Transverse colon (tissue), 4 donors: ENCODE data around the gene GAMT. TPM values are rescaled to one million over a fixed set of nuclear protein-coding genes. Genes with fewer than 3 reads are reported as not detected.

ENCODE experiments used
- DNase-seq: peaks from one replicate; pipeline ENCODE4 v3.0.0-alpha.2; 2019
- H3K27ac ChIP-seq, 4 donors: fragments of 200-600 bp; sonication (generic); 2 replicates each; pipeline ENCODE4 v1.5.1; 2016 to 2018; ENCODE audit warnings: inconsistent platforms in 4 of 4
- H3K27me3 ChIP-seq: fragments of 200-600 bp; sonication (generic); 2 replicates; pipeline ENCODE4 v1.5.1; 2017; ENCODE audit warnings: inconsistent platforms
- H3K36me3 ChIP-seq, 4 donors: fragments of 200-600 bp; sonication (generic); 2 replicates each; pipeline ENCODE4 v1.5.1; 2017 to 2019; ENCODE audit warnings: inconsistent platforms in 4 of 4
- H3K4me1 ChIP-seq, 4 donors: fragments of 200-600 bp; sonication (generic); 2 replicates each; pipeline ENCODE4 v1.5.1; 2017 to 2020; ENCODE audit warnings: inconsistent platforms in 4 of 4
- H3K4me3 ChIP-seq, 4 donors: fragments of 200-600 bp; sonication (generic); 1 replicate in 1 of 4; 2 replicates in 3 of 4; pipeline versions ENCODE4 v1.5.1 to v1.6.1; 2017 to 2019; ENCODE audit warnings: inconsistent platforms in 4 of 4
- H3K9me3 ChIP-seq, 2 donors: fragments of 200-600 bp; sonication (generic); 2 replicates each; pipeline ENCODE4 v1.5.1; 2017 to 2019; ENCODE audit warnings: inconsistent platforms in 2 of 2
- EP300 ChIP-seq: sonication (generic); formaldehyde crosslinking; IDR thresholded peaks from one replicate; pipeline ENCODE4 v1.6.1; 2017; ENCODE audit warnings: antibody characterized with exemption, low read depth
- POLR2A ChIP-seq: fragments of 450-650 bp; IDR thresholded peaks from one replicate; pipeline ENCODE4 v1.6.1; 2016; ENCODE audit warnings: antibody characterized with exemption, mild to moderate bottlenecking, moderate library complexity
- POLR2AphosphoS5 ChIP-seq, 3 donors: sonication (generic); formaldehyde crosslinking; IDR thresholded peaks; one replicate each; pipeline ENCODE4 v1.6.1; 2016; ENCODE audit warnings: antibody characterized with exemption in 3 of 3
- WGBS, 2 donors: methylation state at CpG; one replicate each; pipeline ENCODE4 v1.1.5; 2018; ENCODE audit warnings: low coverage in 1 of 2; 5-methylcytosine and 5-hydroxymethylcytosine counted together
- in situ Hi-C, 4 donors: fragments of 200-750 bp; cut with MboI; loops; one replicate each; pipeline versions ENCODE4 v1.15.0 to v1.15.1; 2017; ENCODE audit warnings: low sequenced_read_pairs in 3 of 4, low pct_ligation_motif_present in 1 of 4, low pct_unique_long_range_greater_than_20kb in 1 of 4
- intact Hi-C: fragments of 100-400 bp; cut with DNase I; formaldehyde crosslinking; loops from one replicate; pipeline ENCODE4 v1.15.1; 2023; ENCODE audit warnings: low total_unique reads
- total RNA-seq, 4 donors: library from RNA; depleted of rRNA; stranded (reverse); fragments of >200 nt; gene quantifications; one replicate each; pipeline ENCODE4 v1.1.0, GENCODE V29; 2016
- TF ChIP-seq, protein P1 (sequence below), 5 experiments: fragments of 200-600 bp in 3 of 5; fragments of 450-650 bp in 2 of 5; sonication (generic) in 3 of 5; IDR thresholded peaks; 1 replicate in 2 of 5; 2 replicates in 3 of 5; pipeline ENCODE4 v1.5.1; 2016 to 2017; ENCODE audit warnings: antibody characterized with exemption in 5 of 5, inconsistent platforms in 3 of 5, mild to moderate bottlenecking in 2 of 5, moderate library complexity in 1 of 5

The GAMT gene
- total RNA-seq, 4 donors from 2014 or later, result 1.4 to 4.4 (median 2.9) TPM

DNA sequence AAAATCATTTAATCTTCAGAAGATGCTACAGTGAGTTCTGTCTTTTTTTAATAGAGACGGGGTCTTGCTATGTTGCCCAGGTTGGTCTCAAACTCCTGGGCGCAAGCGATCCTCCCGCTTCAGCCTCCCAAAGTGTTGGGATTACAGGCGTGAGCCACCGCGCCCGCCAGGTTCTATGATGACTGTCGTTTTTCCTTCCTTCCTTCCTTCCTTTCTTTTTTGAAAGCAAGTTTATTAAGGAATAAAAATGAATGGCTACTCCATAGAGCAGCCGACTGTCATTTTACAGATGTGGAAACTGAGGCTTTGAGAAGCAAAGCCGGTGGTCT is 511 bp upstream of the GAMT start:
- Histone ChIP-seq H3K4me3 (peak overlapping the region in 2 of 4 donors; percentile 53 to 59), H3K4me1 (peaks cover 11 to 32% (median 25%) of the 10 kb centered on the region in 4 donors), H3K27me3 (peaks cover 49% of the 10 kb centered on the region), H3K36me3 (no peaks in the 10 kb centered on the region), H3K27ac (no peak overlapping the region), H3K9me3 (no peaks in the 10 kb centered on the region)
- 47 to 66% methylated on average over 10 to 11 of the region's 11 CpGs for WGBS, 2 donors
- intact Hi-C loops, result loop anchor here (10.0 kb wide), 1 partner anchor 117 kb away; the partner anchor contains the start of gene EFNA2
- no peak for DNase-seq
- in situ Hi-C loops, result no loop called here
- TF ChIP-seq POLR2A (no peak), POLR2AphosphoS5 (IDR thresholded peaks at IDR 0.05) (no peak), EP300 (no peak)
- TF ChIP-seq, protein P1, sequence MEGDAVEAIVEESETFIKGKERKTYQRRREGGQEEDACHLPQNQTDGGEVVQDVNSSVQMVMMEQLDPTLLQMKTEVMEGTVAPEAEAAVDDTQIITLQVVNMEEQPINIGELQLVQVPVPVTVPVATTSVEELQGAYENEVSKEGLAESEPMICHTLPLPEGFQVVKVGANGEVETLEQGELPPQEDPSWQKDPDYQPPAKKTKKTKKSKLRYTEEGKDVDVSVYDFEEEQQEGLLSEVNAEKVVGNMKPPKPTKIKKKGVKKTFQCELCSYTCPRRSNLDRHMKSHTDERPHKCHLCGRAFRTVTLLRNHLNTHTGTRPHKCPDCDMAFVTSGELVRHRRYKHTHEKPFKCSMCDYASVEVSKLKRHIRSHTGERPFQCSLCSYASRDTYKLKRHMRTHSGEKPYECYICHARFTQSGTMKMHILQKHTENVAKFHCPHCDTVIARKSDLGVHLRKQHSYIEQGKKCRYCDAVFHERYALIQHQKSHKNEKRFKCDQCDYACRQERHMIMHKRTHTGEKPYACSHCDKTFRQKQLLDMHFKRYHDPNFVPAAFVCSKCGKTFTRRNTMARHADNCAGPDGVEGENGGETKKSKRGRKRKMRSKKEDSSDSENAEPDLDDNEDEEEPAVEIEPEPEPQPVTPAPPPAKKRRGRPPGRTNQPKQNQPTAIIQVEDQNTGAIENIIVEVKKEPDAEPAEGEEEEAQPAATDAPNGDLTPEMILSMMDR (IDR thresholded peaks at IDR 0.05), result no peak

DNA sequence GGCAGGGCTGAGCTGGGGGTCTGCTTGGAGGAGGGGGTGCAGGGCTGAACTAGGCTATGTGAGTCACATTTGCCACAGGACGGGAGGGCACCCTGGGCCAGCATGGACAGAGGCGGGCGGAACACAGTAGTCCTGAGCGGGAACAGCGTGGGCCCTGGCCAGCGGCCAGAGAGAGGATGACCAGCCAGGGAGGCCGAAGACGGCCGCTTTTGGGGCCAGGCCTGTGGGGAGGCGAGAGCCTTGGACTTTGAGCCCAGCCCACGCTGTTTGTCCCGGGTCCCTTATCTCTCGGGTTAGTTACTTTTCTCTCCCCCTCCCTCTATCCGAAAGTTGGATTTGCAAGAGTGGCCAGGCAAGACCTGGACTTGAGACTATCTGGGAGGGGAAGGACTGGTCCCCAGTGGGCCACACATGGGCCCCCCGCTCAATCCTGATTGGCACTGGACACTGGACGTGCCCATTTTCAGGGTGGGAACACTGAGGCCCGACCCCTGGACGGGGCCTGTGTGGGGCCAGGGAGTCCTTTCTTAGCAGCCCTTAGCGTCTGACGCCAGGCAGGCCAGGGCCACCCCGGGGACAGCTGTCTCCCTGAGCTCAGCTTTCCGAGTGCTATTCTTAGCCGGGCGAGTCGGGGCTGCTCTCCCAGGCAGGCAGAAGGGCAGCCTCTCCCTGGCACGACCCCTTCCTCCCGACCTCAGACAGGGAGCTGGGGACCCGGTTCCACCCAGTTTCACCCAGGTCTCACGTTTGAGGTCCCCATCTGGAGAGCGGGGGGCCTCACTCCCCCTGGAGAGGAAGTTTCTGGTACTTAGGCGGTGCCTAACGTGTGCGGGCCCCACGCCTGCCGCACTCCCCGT is 833 bp downstream of the GAMT start:
- in situ Hi-C loops, result no loop called here
- no peaks in the 10 kb centered on the region for H3K9me3 ChIP-seq
- TF ChIP-seq EP300, result no peak
- TF ChIP-seq, protein P1 (IDR thresholded peaks at IDR 0.05), result no peak
- no peak for TF ChIP-seq POLR2A
- TF ChIP-seq POLR2AphosphoS5 (IDR thresholded peaks at IDR 0.05), result no peak
- intact Hi-C loops, result loop anchor here (10.0 kb wide), 1 partner anchor 116 kb away; the partner anchor contains the start of gene EFNA2
- no peaks in the 10 kb centered on the region for H3K36me3 ChIP-seq
- H3K27ac ChIP-seq, result peak overlapping the region in 1 of 4 donors; percentile 25
- H3K4me3 ChIP-seq, result peak overlapping the region; percentile 30 to 59 (median 44)
- H3K27me3 ChIP-seq, result peaks cover 49% of the 10 kb centered on the region
- DNase-seq, result no peak
- 19 to 60% methylated on average over 1 to 31 of the region's 36 CpGs for WGBS, 2 donors
- H3K4me1 ChIP-seq, result peaks cover 16 to 34% (median 25%) of the 10 kb centered on the region in 4 donors

GRCh38 chr19:1399745-1400144 is 1.6 kb downstream of the GAMT start:
- Histone ChIP-seq H3K27ac (no peak overlapping the region), H3K4me1 (peaks cover 16 to 34% (median 25%) of the 10 kb centered on the region in 4 donors), H3K27me3 (peaks cover 49% of the 10 kb centered on the region), H3K4me3 (no peak overlapping the region), H3K36me3 (no peaks in the 10 kb centered on the region), H3K9me3 (no peaks in the 10 kb centered on the region)
- intact Hi-C loops, result loop anchor here (10.0 kb wide), 1 partner anchor 115 kb away; the partner anchor contains the start of gene EFNA2
- TF ChIP-seq, protein P1 (IDR thresholded peaks at IDR 0.05), result no peak
- TF ChIP-seq POLR2AphosphoS5 (IDR thresholded peaks at IDR 0.05) (no peak), EP300 (no peak), POLR2A (no peak)
- WGBS, 2 donors, result 93% methylated on average over 15 of the region's 15 CpGs; no CpG with 5 or more reads in 1 of the 2 donors
- in situ Hi-C loops, result loop anchor here in 2 of 4 donors (25.0 kb wide), 1 partner anchor 112 kb away; the partner anchor contains the start of genes EFNA2 (in 2 of the 2) and FAM174C (in 2 of the 2)
- DNase-seq, result no peak

DNA sequence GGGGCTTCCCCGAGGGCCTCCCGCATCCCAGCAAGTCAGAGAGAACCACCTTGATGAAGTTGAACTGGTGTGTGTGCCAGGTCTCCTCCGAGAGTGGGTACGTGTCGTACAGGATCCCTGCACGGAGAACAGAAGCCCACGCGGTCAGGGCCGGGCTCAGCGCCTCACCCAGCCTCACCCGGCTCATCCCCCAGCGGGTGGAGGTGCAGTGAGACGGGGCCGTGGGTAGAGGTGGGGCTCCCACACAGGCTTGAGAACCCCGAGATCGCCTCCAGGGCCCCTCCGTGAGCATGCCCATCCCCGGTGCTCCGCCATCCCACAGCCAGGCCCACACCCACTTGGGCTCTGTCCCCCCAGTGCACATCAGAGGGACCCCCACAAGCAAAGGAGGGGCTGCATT is 2.3 kb downstream of the GAMT start:
- in situ Hi-C loops, result loop anchor here in 2 of 4 donors (25.0 kb wide), 1 partner anchor 112 kb away; the partner anchor contains the start of genes EFNA2 (in 2 of the 2) and FAM174C (in 2 of the 2)
- DNase-seq, result no peak
- Histone ChIP-seq H3K27me3 (peaks cover 48% of the 10 kb centered on the region), H3K9me3 (no peaks in the 10 kb centered on the region), H3K4me3 (no peak overlapping the region), H3K4me1 (peaks cover 16 to 34% (median 25%) of the 10 kb centered on the region in 4 donors), H3K36me3 (no peaks in the 10 kb centered on the region), H3K27ac (no peak overlapping the region)
- 40 to 82% methylated on average over 1 to 19 of the region's 19 CpGs for WGBS, 2 donors
- intact Hi-C loops, result no loop called here
- TF ChIP-seq, protein P1 (IDR thresholded peaks at IDR 0.05), result no peak
- no peak for TF ChIP-seq POLR2A
- TF ChIP-seq POLR2AphosphoS5 (IDR thresholded peaks at IDR 0.05), result no peak
- TF ChIP-seq EP300, result no peak
